ENCODE measurements around the gene CDO1.
"Not testable (repeated sequence)": the region's sequence is repeated elsewhere in the genome, so short reads cannot be mapped to it uniquely, and the experiment has no call there.

The CDO1 gene

DNA sequence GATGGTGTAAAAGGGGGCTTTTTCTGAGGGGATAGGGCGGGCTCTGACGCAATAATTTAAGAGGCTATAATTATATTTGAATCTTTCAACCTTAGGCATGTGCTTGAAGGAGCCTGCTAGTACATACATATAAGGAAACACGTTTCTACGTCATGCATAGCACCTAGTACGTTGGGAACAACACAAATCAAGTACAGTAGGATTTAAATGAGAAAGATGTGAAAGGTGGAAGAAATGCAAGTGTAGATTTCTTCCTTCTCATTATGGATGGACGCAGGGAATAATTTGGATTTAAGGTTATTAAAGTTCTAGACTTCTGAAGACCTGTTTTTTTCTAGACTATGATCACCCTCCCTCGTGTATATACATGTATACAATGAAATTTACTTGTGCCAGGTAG, 927 bp upstream of the CDO1 start:
- ATAC-seq (replicated peaks; ENCODE audit: extremely low read depth, poor library complexity, severe bottlenecking) (no peak), DNase-seq (ENCODE audit: low spot score in 2 of 2) (no peak)
- H3K36me3 Mint-ChIP-seq (ENCODE audit: insufficient read depth): no peaks in the 10 kb centered on the region
- no peak overlapping the region for H3K4me3 Mint-ChIP-seq
- H3K27ac Mint-ChIP-seq (ENCODE audit: low read depth): no peak overlapping the region
- peaks cover 93% of the 10 kb centered on the region for H3K27me3 Mint-ChIP-seq
- H3K4me1 Mint-ChIP-seq: peaks cover 15% of the 10 kb centered on the region
- H3K9me3 Mint-ChIP-seq: no peaks in the 10 kb centered on the region

DNA sequence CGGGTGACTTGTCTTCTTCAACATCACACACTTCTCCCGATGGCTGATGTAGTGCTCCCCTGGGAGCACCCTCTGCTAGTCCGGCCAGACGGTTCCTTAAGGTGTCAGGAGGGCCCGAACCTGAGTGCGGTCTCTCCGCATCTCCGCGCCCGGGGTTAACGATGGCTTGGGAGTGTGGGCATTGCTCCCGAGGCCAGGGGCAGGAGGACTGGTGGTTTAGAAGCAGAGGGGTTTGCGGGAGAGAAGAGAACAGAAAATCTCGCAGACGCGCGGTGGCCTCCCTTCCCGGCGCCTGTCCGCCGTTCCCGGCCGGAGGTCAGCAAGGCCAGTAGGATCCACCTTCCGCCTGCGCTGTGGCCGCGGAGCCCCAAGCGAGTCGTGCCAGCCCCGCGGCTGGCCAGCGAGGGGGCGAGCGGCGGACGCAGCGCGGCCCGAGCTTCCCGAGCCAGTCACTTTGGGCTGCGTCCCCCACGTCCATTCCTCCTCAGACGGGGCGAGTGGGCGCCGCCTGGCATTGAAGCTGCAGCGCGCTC, 700 bp downstream of the CDO1 start:
- Mint-ChIP-seq H3K27me3 (peaks cover 100% of the 10 kb centered on the region), H3K36me3 (ENCODE audit: insufficient read depth) (no peaks in the 10 kb centered on the region), H3K4me3 (peak overlapping the region; percentile 57), H3K4me1 (peaks cover 15% of the 10 kb centered on the region), H3K27ac (ENCODE audit: low read depth) (no peak overlapping the region), H3K9me3 (no peaks in the 10 kb centered on the region)
- ATAC-seq (replicated peaks; ENCODE audit: extremely low read depth, poor library complexity, severe bottlenecking) (no peak), DNase-seq (ENCODE audit: low spot score in 2 of 2) (no peak)

DNA sequence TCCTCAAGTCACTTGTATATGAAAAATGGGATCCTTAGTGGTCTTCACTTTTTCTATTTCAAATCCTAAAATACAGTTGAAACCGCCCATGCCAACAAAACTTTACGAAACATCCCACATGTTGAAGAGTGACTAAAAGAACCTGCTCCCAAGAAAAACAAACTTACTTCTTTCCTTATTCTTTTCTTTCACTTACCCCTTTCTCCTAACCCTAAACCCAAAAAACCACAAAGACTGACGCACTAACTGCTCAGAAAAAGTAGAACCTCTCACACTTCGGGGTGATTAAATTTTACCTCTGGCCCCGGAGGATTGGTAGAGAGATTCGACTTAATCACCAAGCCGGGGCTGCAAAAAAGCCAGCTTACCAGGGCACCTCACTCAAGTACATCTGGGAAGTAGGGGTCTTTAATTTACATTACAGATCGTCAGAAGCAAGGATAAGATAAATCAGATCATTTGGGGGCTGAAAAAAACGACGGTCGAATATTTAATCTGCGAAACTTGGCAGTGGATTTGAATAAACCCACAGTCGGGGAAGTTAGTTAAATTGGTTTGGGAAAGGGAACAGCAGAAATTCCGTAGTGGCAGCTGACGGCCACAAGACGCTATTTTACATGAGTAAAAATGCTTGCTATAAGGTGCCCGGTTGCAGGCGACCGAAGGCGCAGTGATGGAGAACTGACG, 1.3 kb downstream of the CDO1 start:
- DNase-seq (ENCODE audit: low spot score in 2 of 2) (no peak), ATAC-seq (replicated peaks; ENCODE audit: extremely low read depth, poor library complexity, severe bottlenecking) (no peak)
- Mint-ChIP-seq H3K27me3 (peaks cover 94% of the 10 kb centered on the region), H3K36me3 (ENCODE audit: insufficient read depth) (no peaks in the 10 kb centered on the region), H3K9me3 (no peaks in the 10 kb centered on the region), H3K4me3 (peak overlapping the region; percentile 57), H3K4me1 (peaks cover 15% of the 10 kb centered on the region), H3K27ac (ENCODE audit: low read depth) (no peak overlapping the region)

DNA sequence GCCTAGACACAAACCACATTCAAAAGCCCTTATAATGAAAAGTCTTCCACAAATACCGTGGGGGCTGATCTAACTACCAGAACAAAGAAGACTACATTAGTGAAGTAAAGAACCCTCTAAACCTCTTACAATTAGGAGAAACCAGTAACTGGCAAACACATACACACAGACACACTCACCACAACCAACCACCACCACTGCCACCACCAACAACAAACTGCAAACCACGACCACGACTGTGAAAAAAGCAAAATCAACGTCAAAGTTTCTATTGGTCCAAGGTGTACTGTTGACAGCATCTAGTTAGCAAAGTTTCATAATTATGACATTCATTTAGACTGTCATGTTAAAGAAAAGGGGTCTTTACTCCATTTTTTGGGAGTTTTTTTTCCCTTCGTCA, 2.7 kb downstream of the CDO1 start:
- ATAC-seq (replicated peaks; ENCODE audit: extremely low read depth, poor library complexity, severe bottlenecking) (no peak), DNase-seq (ENCODE audit: low spot score in 2 of 2) (no peak)
- H3K9me3 Mint-ChIP-seq: no peaks in the 10 kb centered on the region
- H3K36me3 Mint-ChIP-seq (ENCODE audit: insufficient read depth): no peaks in the 10 kb centered on the region
- H3K4me1 Mint-ChIP-seq: peaks cover 15% of the 10 kb centered on the region
- H3K27ac Mint-ChIP-seq (ENCODE audit: low read depth): no peak overlapping the region
- H3K27me3 Mint-ChIP-seq: peaks cover 79% of the 10 kb centered on the region
- no peak overlapping the region for H3K4me3 Mint-ChIP-seq

DNA sequence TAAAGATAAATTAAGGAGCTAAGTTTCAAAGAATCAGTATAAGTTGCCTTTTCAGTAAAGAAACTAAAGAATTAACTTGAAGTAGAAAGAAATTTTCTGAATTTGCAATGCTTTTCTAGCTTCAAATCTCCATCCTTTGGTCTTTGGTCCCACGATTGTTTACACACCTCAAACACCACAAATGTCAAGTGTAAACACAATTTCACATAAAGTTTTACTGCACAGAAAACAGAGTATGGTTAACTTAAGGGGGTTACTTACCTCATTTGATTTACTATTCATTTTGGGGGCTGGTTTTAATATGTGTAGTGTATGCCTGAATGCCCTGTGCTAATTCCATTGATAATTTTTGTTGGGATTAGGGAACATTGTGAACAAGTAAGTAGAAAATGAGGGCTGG, 4.1 kb downstream of the CDO1 start:
- Mint-ChIP-seq H3K4me3 (no peak overlapping the region), H3K36me3 (ENCODE audit: insufficient read depth) (no peaks in the 10 kb centered on the region), H3K27ac (ENCODE audit: low read depth) (no peak overlapping the region), H3K4me1 (peaks cover 15% of the 10 kb centered on the region), H3K9me3 (no peaks in the 10 kb centered on the region), H3K27me3 (peaks cover 71% of the 10 kb centered on the region)
- no peak for ATAC-seq (replicated peaks; ENCODE audit: extremely low read depth, poor library complexity, severe bottlenecking)
- no peak for DNase-seq (ENCODE audit: low spot score in 2 of 2)

DNA sequence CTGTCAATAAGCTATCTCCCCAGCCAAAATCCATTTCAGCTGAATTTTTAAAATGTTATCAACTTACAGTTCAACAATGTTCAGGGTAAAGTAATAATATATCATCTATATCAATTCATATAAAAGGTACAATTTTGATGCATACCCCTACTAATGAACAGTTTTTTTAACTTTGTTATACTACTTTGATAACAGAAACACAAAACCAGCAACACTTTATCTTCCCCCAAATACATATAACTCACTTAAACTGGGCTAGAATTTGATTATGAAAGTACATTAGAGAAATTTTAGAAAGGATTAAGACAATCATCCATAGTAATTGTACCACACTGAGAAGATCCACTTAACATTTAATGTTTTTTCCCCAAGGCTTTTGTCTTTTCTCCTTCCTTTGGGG, 5.1 kb downstream of the CDO1 start:
- Mint-ChIP-seq H3K36me3 (ENCODE audit: insufficient read depth) (no peaks in the 10 kb centered on the region), H3K4me1 (peaks cover 9% of the 10 kb centered on the region), H3K4me3 (no peak overlapping the region), H3K27me3 (peaks cover 68% of the 10 kb centered on the region), H3K27ac (ENCODE audit: low read depth) (no peak overlapping the region), H3K9me3 (no peaks in the 10 kb centered on the region)
- ATAC-seq (replicated peaks; ENCODE audit: extremely low read depth, poor library complexity, severe bottlenecking) (no peak), DNase-seq (ENCODE audit: low spot score in 2 of 2) (no peak)

DNA sequence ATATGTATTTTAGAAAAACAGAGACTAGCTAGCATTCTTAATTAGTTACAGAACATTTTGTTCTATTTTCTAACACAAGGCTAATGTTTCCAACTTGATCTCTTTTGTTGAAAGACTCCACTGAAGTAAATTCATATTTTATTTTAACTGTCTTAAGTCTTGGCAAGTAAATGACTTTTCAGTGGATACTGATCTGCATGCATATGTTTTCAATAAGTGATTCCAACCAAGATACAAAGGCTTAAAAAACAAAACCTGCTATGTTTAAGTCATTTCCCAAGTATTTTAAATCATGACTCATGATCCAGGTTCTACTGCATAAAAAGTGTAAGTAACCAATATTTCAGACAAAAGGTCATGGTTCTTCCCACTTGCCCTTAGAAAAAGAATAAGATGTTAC, 5.7 kb downstream of the CDO1 start:
- ATAC-seq (replicated peaks; ENCODE audit: extremely low read depth, poor library complexity, severe bottlenecking) (no peak), DNase-seq (ENCODE audit: low spot score in 2 of 2) (no peak)
- Mint-ChIP-seq H3K4me1 (peaks cover 6% of the 10 kb centered on the region), H3K9me3 (no peaks in the 10 kb centered on the region), H3K27ac (ENCODE audit: low read depth) (no peak overlapping the region), H3K4me3 (no peak overlapping the region), H3K27me3 (peaks cover 61% of the 10 kb centered on the region), H3K36me3 (ENCODE audit: insufficient read depth) (no peaks in the 10 kb centered on the region)

DNA sequence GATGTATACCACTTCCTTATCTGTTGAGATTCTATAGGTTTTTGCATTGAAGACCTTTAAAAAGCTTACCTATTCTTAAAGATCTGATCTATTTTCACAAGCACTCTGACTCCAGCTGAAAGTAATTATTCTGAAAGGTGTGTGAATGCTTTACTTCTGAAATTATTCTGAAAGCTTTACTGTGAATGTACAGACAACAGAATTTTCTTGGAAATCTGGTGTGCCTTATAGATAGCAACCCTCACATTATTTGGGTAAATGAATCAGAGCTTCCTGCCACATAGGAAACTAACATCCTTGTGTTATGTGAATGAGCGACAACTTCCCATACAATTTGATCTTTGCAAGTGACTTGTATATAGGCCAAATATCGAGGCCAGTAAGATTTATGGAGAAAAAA, 6.5 kb downstream of the CDO1 start:
- Mint-ChIP-seq H3K36me3 (ENCODE audit: insufficient read depth) (no peaks in the 10 kb centered on the region), H3K27me3 (peaks cover 53% of the 10 kb centered on the region), H3K9me3 (no peaks in the 10 kb centered on the region), H3K4me3 (no peak overlapping the region), H3K27ac (ENCODE audit: low read depth) (no peak overlapping the region), H3K4me1 (peaks cover under 1% of the 10 kb centered on the region)
- ATAC-seq (replicated peaks; ENCODE audit: extremely low read depth, poor library complexity, severe bottlenecking): no peak
- no peak for DNase-seq (ENCODE audit: low spot score in 2 of 2)

DNA sequence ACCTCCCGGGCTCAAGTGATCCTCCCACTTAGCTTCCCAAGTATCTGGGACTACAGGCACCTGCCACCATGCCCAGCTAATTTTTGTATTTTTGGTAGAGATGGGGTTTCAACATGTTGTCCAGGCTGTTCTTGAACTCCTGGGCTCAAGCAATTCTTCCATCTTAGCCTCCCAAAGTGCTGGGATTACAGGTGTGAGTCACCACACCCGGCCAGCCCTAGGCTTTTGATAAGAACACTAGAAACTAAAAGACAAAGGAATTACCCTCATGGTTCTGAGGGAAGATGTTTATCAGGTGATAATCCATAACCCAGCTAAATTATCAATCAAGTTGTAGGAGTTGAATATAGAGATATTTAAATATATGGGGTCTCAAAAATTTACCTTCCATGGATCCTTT, 8.4 kb downstream of the CDO1 start:
- H3K4me3 Mint-ChIP-seq; H3K9me3 Mint-ChIP-seq; DNase-seq (ENCODE audit: low spot score in 2 of 2); H3K36me3 Mint-ChIP-seq (ENCODE audit: insufficient read depth); ATAC-seq (replicated peaks; ENCODE audit: extremely low read depth, poor library complexity, severe bottlenecking); H3K27ac Mint-ChIP-seq (ENCODE audit: low read depth); H3K4me1 Mint-ChIP-seq: not testable (repeated sequence)
- peaks cover 38% of the 10 kb centered on the region for H3K27me3 Mint-ChIP-seq

DNA sequence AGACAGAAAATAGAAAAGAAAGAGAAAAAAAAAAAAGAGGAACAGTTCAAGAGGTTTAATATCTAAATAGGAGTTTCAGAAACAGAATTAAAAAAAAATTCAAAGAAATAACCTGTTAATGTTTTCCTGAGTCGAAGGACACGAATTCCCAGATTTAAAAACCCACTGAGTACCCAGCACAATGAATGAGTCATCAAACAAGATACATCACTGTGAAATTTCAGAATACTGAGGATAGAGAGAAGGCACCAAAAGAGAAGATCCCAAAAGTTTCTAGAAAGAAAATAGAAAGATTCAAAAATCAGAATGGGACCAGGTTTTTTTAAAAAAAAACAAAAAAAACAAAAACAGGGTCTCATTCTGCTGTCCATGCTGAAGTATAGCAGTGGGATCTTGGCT, 8.8 kb downstream of the CDO1 start:
- Mint-ChIP-seq H3K4me1 (no peaks in the 10 kb centered on the region), H3K4me3 (no peak overlapping the region), H3K27me3 (peaks cover 38% of the 10 kb centered on the region), H3K36me3 (ENCODE audit: insufficient read depth) (no peaks in the 10 kb centered on the region), H3K27ac (ENCODE audit: low read depth) (no peak overlapping the region), H3K9me3 (no peaks in the 10 kb centered on the region)
- no peak for ATAC-seq (replicated peaks; ENCODE audit: extremely low read depth, poor library complexity, severe bottlenecking)
- no peak for DNase-seq (ENCODE audit: low spot score in 2 of 2)

DNA sequence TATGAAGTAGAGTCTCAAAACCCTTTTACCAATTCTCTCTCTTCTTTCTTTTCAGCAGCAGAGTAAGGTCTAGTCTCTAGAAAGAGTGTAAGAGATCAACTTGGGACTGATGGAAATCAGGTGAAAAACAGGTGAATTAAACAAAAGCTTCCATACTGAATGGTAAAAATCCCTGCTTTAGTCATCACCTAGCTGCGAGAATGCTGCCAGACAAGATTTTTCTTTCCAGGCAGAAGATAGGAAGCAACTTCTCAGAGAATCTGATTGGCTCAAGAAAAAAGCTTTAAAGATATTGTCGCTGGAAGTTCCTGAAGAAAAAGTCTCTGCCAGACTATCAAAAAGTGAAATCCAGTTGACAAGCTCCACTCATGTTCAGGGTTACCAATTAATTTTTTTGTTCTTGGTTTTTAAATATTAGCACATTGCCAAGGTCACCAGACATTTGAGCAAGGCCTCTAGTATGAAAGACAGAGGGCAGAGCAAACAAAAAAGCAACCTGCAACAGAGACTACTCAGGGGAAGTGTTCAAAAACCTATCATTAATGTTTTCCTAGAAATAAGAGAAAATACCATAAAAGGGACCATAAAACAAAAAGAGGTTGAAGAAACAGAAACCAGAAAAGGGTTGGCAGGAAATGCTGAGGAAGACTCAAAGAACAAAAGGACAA, 9.3 kb downstream of the CDO1 start:
- Mint-ChIP-seq H3K36me3 (ENCODE audit: insufficient read depth) (no peaks in the 10 kb centered on the region), H3K27ac (ENCODE audit: low read depth) (no peak overlapping the region), H3K4me1 (no peaks in the 10 kb centered on the region), H3K4me3 (no peak overlapping the region), H3K9me3 (no peaks in the 10 kb centered on the region), H3K27me3 (peaks cover 38% of the 10 kb centered on the region)
- no peak for ATAC-seq (replicated peaks; ENCODE audit: extremely low read depth, poor library complexity, severe bottlenecking)
- DNase-seq (ENCODE audit: low spot score in 2 of 2): no peak

DNA sequence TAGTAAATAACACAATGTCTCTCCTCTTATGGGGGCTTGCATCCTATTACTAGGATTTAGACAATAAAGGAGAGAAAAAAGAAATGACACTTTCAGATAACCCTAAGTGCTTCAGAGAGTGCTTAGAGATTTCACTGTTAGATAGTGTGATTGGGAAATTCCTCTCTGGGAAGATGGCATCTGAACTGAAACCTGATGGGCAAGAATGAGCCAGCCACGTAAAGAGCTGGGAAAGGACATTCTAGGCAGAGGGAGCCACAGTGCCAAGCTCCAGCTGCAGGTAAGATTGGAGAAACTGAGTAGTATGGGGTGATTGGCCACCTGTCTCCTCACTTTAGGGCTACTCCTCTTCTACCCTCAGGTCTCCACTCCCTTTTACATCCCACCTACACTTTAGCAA, 14.5 kb downstream of the CDO1 start:
- DNase-seq (ENCODE audit: low spot score in 2 of 2) (no peak), ATAC-seq (replicated peaks; ENCODE audit: extremely low read depth, poor library complexity, severe bottlenecking) (no peak)
- Mint-ChIP-seq H3K4me1 (no peaks in the 10 kb centered on the region), H3K36me3 (ENCODE audit: insufficient read depth) (no peaks in the 10 kb centered on the region), H3K27ac (ENCODE audit: low read depth) (no peak overlapping the region), H3K27me3 (peaks cover 44% of the 10 kb centered on the region), H3K9me3 (no peaks in the 10 kb centered on the region), H3K4me3 (no peak overlapping the region)

DNA sequence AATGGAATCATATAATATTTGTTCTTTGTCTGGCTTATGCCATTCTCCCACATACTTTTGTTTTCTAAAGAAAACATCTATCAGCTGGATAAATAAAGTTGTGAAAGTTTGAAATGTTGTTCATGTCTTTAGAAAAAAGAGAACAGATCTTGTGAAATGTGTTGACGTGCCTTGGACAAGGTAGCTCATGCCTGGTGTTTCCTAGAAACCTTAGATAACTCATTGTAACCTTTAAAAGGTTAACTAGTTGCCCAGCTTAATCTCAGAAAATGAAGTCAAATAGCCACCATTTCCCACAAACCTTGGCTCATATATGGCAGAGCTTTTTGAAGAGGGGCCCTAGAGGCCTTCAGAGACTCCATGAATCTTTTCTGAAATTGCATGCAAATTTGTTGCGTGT, 15.3 kb downstream of the CDO1 start:
- Mint-ChIP-seq H3K4me3 (no peak overlapping the region), H3K9me3 (no peaks in the 10 kb centered on the region), H3K36me3 (ENCODE audit: insufficient read depth) (no peaks in the 10 kb centered on the region), H3K4me1 (no peaks in the 10 kb centered on the region), H3K27ac (ENCODE audit: low read depth) (no peak overlapping the region), H3K27me3 (peaks cover 50% of the 10 kb centered on the region)
- no peak for ATAC-seq (replicated peaks; ENCODE audit: extremely low read depth, poor library complexity, severe bottlenecking)
- no peak for DNase-seq (ENCODE audit: low spot score in 2 of 2)

Measured in central memory CD8-positive, alpha-beta T cell (primary cell).